Erythroblast (primary cell): ENCODE results near the gene DDX31.

Experiments used
- GATA1 ChIP-seq: IDR thresholded peaks from 2 replicates; pipeline ENCODE4 v1.6.1; 2011; ENCODE audit warnings: low read depth, mild to moderate bottlenecking, control low read depth, low read length, moderate library complexity
- POLR2A ChIP-seq: IDR thresholded peaks from 2 replicates; pipeline ENCODE4 v1.6.1; 2011; ENCODE audit warnings: mild to moderate bottlenecking, low read length

DNA sequence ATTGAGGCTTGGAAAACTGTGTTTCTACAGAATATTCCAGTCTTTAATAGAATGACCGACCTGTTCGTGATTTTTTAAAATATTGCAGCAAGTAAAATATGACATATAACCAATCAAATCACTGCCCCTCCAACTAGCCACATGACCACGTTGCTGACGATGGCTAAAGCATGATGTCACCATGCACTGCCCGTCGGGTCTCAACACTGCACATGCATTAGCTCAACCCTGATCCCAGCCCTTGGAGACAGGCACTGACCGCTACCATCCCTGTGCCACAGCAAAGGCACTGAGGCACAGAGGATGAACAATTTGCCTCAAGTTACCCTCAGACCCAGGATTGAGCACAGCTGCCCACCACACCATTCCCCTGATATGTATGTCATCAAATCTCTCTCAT is 13.5 kb downstream of the DDX31 start:
- TF ChIP-seq POLR2A (no peak), GATA1 (no peak)
